GM12891 (cell line): ENCODE data around the gene B3GLCT.

Source experiments
- PAX5 ChIP-seq: IDR thresholded peaks from 2 replicates; pipeline ENCODE4 v1.6.1; 2011; ENCODE audit warnings: low read length, moderate library complexity, mild to moderate bottlenecking; ENCODE audit not compliant: insufficient read depth, severe bottlenecking
- POLR2A ChIP-seq: IDR thresholded peaks from 2 replicates; pipeline ENCODE4 v1.6.1; 2011; ENCODE audit warnings: low read depth, low read length, control low read depth
- POLR2AphosphoS5 ChIP-seq: IDR thresholded peaks from 2 replicates; pipeline ENCODE4 v1.6.1; 2011; ENCODE audit warnings: low read depth, low read length, control low read depth
- SPI1 ChIP-seq: IDR thresholded peaks from 2 replicates; pipeline ENCODE4 v1.6.1; 2011; ENCODE audit warnings: low read depth, low read length, control low read depth
- TAF1 ChIP-seq: IDR thresholded peaks from 2 replicates; pipeline ENCODE4 v1.6.1; 2011; ENCODE audit warnings: low read depth, low read length, control low read depth

- TF ChIP-seq POLR2A = no peak
- TF ChIP-seq TAF1 = no peak
- no peak for TF ChIP-seq POLR2AphosphoS5
- TF ChIP-seq PAX5 = peak; percentile 31
- TF ChIP-seq SPI1 = no peak
Measured at GRCh38 chr13:31199849-31200636, at the start of gene B3GLCT.
